ENCODE data around the gene DIP2B.

DIP2B gene

GRCh38 chr12:50640321-50640939 lies 135.6 kb downstream of the DIP2B start:
- no peak for TF ChIP-seq CTCF (IDR thresholded peaks at IDR 0.05; ENCODE audit: low read depth, low read length, missing control alignments)
- DNase-seq (ENCODE audit: low read depth): no peak
- no peak overlapping the region for H3K4me3 ChIP-seq (ENCODE audit: low read depth, low read length)

GRCh38 chr12:50641566-50641965 lies 136.8 kb downstream of the DIP2B start:
- no peak for DNase-seq (ENCODE audit: low read depth)
- no peak overlapping the region for H3K4me3 ChIP-seq (ENCODE audit: low read depth, low read length)
- TF ChIP-seq CTCF (IDR thresholded peaks at IDR 0.05; ENCODE audit: low read depth, low read length, missing control alignments): no peak

DNA sequence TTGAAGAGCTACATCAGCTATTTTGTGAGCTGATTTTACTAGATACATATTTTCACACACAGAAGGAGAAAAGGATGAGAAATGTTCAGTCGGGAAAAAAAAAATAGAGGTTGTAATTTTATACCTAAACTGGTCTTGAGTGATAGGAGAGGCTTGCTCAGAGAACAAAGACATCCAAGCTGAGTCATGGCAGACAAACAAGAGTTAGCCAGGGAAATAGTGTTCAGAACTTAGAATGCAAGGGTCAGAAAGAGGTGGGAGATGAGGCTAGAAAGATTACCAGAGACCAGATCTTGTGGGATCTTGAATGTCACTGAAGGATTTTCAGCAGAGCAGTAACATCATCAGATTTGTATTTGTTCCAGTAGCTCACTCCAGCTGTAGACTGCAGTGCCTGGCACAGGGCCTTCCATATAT lies 137.3 kb downstream of the DIP2B start:
- no peak overlapping the region for H3K4me3 ChIP-seq (ENCODE audit: low read depth, low read length)
- no peak for DNase-seq (ENCODE audit: low read depth)
- TF ChIP-seq CTCF (IDR thresholded peaks at IDR 0.05; ENCODE audit: low read depth, low read length, missing control alignments): no peak

DNA sequence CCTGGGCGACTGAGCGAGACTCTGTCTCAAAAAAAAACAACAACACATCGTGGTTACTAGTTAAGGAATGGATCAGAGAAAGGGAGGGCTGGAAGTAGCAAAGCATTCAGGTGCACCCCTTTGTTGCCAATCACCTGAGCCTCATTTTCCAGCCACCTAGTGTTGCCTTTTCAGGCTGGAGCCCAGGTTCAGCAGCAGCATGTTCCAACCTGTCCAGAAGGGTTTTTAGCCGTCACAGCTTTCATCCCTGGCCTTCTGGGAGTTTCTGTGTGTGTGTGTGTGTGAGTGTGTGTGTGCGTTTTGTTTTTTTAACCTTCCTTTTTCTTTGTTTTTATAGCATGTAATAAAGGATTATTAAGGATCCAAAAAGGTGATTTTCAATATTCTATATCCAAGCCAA lies 138.0 kb downstream of the DIP2B start:
- no peak for DNase-seq (ENCODE audit: low read depth)
- TF ChIP-seq CTCF (IDR thresholded peaks at IDR 0.05; ENCODE audit: low read depth, low read length, missing control alignments): no peak
- H3K4me3 ChIP-seq (ENCODE audit: low read depth, low read length): no peak overlapping the region

GRCh38 chr12:50647031-50647430 lies 142.2 kb downstream of the DIP2B start:
- DNase-seq (ENCODE audit: low read depth): no peak
- no peak overlapping the region for H3K4me3 ChIP-seq (ENCODE audit: low read depth, low read length)
- TF ChIP-seq CTCF (IDR thresholded peaks at IDR 0.05; ENCODE audit: low read depth, low read length, missing control alignments): no peak

DNA sequence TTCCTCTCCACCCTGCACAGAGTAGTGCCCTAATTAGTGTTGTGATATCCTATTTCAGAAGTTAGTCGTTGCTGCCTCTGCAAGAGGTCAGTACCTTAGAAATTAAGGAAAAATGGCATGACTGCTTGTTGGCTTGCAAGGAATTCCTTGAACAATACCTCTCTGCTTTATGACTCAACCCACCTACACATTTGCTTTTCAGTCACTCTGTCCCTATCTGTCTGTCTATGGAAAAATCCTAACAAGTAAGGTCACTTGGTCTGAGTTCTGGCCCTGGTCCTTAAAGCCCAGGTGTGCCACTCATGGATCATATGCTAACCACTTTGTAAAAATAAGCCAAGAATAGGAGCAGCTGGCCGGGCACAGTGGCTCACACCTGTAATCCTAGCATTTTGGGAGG lies 142.7 kb downstream of the DIP2B start:
- H3K4me3 ChIP-seq (ENCODE audit: low read depth, low read length): no peak overlapping the region
- TF ChIP-seq CTCF (IDR thresholded peaks at IDR 0.05; ENCODE audit: low read depth, low read length, missing control alignments): no peak
- DNase-seq (ENCODE audit: low read depth): no peak

GRCh38 chr12:50650285-50650684 lies 145.5 kb downstream of the DIP2B start:
- DNase-seq (ENCODE audit: low read depth): no peak
- H3K4me3 ChIP-seq (ENCODE audit: low read depth, low read length): no peak overlapping the region
- TF ChIP-seq CTCF (IDR thresholded peaks at IDR 0.05; ENCODE audit: low read depth, low read length, missing control alignments): no peak

All from GM12864 (cell line).